HepG2 (cell line): ENCODE results near the gene ACSF3. TPM values are rescaled to one million over a fixed set of nuclear protein-coding genes. Genes with fewer than 3 reads are reported as not detected.

Source experiments
- DDIT3 ChIP-seq: sonication (generic); formaldehyde crosslinking; IDR thresholded peaks from 2 replicates; pipeline ENCODE4 v1.4.0; 2020; ENCODE audit warnings: mild to moderate bottlenecking, missing genetic modification reagents
- ETV6 ChIP-seq: sonication (generic); formaldehyde crosslinking; conservative IDR thresholded peaks from 2 replicates; pipeline ENCODE4 v1.4.0; 2020; ENCODE audit warnings: missing genetic modification reagents
- HOXA3 ChIP-seq: sonication (generic); formaldehyde crosslinking; IDR thresholded peaks from 2 replicates; pipeline ENCODE4 v1.5.0; 2020; ENCODE audit warnings: missing genetic modification reagents
- HOXA9 ChIP-seq: sonication (generic); formaldehyde crosslinking; IDR thresholded peaks from 2 replicates; pipeline ENCODE4 v1.8.1; 2022; ENCODE audit warnings: missing genetic modification reagents, mild to moderate bottlenecking, moderate library complexity, borderline replicate concordance
- KDM4B ChIP-seq: sonication (generic); formaldehyde crosslinking; IDR thresholded peaks from 2 replicates; pipeline ENCODE4 v1.4.0; 2020; ENCODE audit warnings: missing genetic modification reagents
- KLF6 ChIP-seq: IDR thresholded peaks from 2 replicates; pipeline ENCODE4 v1.8.0; 2016; ENCODE audit warnings: missing biosample characterization, missing genetic modification reagents
- MTA1 ChIP-seq: sonication (generic); formaldehyde crosslinking; IDR thresholded peaks from 2 replicates; pipeline ENCODE4 v1.4.0; 2020; ENCODE audit warnings: missing genetic modification reagents, mild to moderate bottlenecking, borderline replicate concordance
- NR2C2 ChIP-seq: sonication (generic); formaldehyde crosslinking; IDR thresholded peaks from 2 replicates; pipeline ENCODE4 v1.4.0; 2020; ENCODE audit warnings: missing genetic modification reagents, mild to moderate bottlenecking, moderate library complexity, borderline replicate concordance
- PAX8 ChIP-seq: sonication (generic); formaldehyde crosslinking; IDR thresholded peaks from 2 replicates; pipeline ENCODE4 v1.8.0; 2022; ENCODE audit warnings: mild to moderate bottlenecking, missing genetic modification reagents, borderline replicate concordance
- PTBP1 ChIP-seq: fragments of 200-400 bp; formaldehyde crosslinking; IDR thresholded peaks from 2 replicates; pipeline ENCODE4 v1.6.1; 2018; ENCODE audit warnings: low read length, low read depth; ENCODE audit not compliant: poor library complexity, severe bottlenecking
- SALL2 ChIP-seq: sonication (generic); formaldehyde crosslinking; IDR thresholded peaks from 2 replicates; pipeline ENCODE4 v1.8.1; 2023; ENCODE audit warnings: mild to moderate bottlenecking, missing genetic modification reagents, inconsistent platforms
- ZBTB4 ChIP-seq: sonication (generic); formaldehyde crosslinking; IDR thresholded peaks from 2 replicates; pipeline ENCODE4 v1.4.0; 2020; ENCODE audit warnings: missing genetic modification reagents, mild to moderate bottlenecking, borderline replicate concordance
- ZFP91 ChIP-seq: sonication (generic); formaldehyde crosslinking; IDR thresholded peaks from 2 replicates; pipeline ENCODE4 v1.9.0; 2022; ENCODE audit warnings: missing genetic modification reagents, mild to moderate bottlenecking, borderline replicate concordance
- ZNF205 ChIP-seq: IDR thresholded peaks from 2 replicates; pipeline ENCODE4 v1.6.1; 2018; ENCODE audit warnings: missing biosample characterization, missing genetic modification reagents
- ZNF550 ChIP-seq: sonication (generic); formaldehyde crosslinking; IDR thresholded peaks from 2 replicates; pipeline ENCODE4 v1.4.0; 2020; ENCODE audit warnings: mild to moderate bottlenecking, missing genetic modification reagents, borderline replicate concordance
- ZNF580 ChIP-seq: IDR thresholded peaks from 2 replicates; pipeline ENCODE4 v1.6.1; 2016; ENCODE audit warnings: low read depth, borderline replicate concordance
- ZNF672 ChIP-seq: sonication (generic); formaldehyde crosslinking; IDR thresholded peaks from 2 replicates; pipeline ENCODE4 v1.8.1; 2022; ENCODE audit warnings: missing genetic modification reagents
- ZNF773 ChIP-seq: sonication (generic); formaldehyde crosslinking; IDR thresholded peaks from 2 replicates; pipeline ENCODE4 v1.4.0; 2020; ENCODE audit warnings: missing genetic modification reagents, borderline replicate concordance
- polyA plus RNA-seq, 8 experiments: library from polyadenylated mRNA; depleted of rRNA in 3 of 8; stranded (reverse) in 7 of 8; unstranded in 1 of 8; fragments of >200 nt; fragmentation: Illumina TruSeq in 4 of 8; extraction: Trizol in 4 of 8; gene quantifications; 2 replicates each; pipeline versions ENCODE4 v1.2.1 to v1.2.3, GENCODE V29; 2011 to 2016; ENCODE audit warnings: low read depth in 4 of 8, missing spikeins in 1 of 8, mixed read lengths in 1 of 8; ENCODE audit not compliant: insufficient read depth in 1 of 8
- total RNA-seq, 5 experiments: library from RNA; depleted of rRNA; stranded (reverse); fragments of >200 nt; fragmentation: Illumina TruSeq; extraction: Trizol; gene quantifications; 2 replicates each; pipeline ENCODE4 v1.2.3, GENCODE V29; 2016; ENCODE audit warnings: low read depth in 1 of 5
- TF ChIP-seq, protein P1 (sequence below): sonication (generic); formaldehyde crosslinking; IDR thresholded peaks from 2 replicates; pipeline ENCODE4 v1.4.0; 2020; ENCODE audit warnings: missing genetic modification reagents
- TF ChIP-seq, protein P2 (sequence below), 2 experiments: sonication (generic) in 1 of 2; formaldehyde crosslinking in 1 of 2; IDR thresholded peaks; 2 replicates each; pipeline versions ENCODE4 v1.5.1 to v1.6.1; 2011 to 2020; ENCODE audit warnings: borderline replicate concordance in 1 of 2, low read depth in 1 of 2, low read length in 1 of 2, mild to moderate bottlenecking in 1 of 2, missing genetic modification reagents in 1 of 2, moderate library complexity in 1 of 2

The ACSF3 gene
- total and polyA plus RNA-seq, 2 of the 13 experiments (the other 11 are each of a cell fraction or from before 2014, with no cell fraction given): 14.9 to 30.6 TPM

GRCh38 chr16:89200850-89201411, 107.3 kb downstream of the ACSF3 start (continued):
- TF ChIP-seq ZBTB4 (CRISPR knock-in tag): no peak
- TF ChIP-seq KLF6: no peak
- no peak for TF ChIP-seq ZNF580 (CRISPR knock-in tag)
- TF ChIP-seq ETV6: 0 out of 2 replicates have a peak, but pooled peaks have one; percentile 28
- TF ChIP-seq ZNF773 (CRISPR knock-in tag): no peak; the same call in 1 of the 2 replicates
- no peak for TF ChIP-seq ZFP91
- TF ChIP-seq PAX8 (CRISPR knock-in tag): no peak
- TF ChIP-seq HOXA3 (CRISPR knock-in tag): no peak
- no peak for TF ChIP-seq ZNF672 (CRISPR knock-in tag)
- TF ChIP-seq, protein P1, sequence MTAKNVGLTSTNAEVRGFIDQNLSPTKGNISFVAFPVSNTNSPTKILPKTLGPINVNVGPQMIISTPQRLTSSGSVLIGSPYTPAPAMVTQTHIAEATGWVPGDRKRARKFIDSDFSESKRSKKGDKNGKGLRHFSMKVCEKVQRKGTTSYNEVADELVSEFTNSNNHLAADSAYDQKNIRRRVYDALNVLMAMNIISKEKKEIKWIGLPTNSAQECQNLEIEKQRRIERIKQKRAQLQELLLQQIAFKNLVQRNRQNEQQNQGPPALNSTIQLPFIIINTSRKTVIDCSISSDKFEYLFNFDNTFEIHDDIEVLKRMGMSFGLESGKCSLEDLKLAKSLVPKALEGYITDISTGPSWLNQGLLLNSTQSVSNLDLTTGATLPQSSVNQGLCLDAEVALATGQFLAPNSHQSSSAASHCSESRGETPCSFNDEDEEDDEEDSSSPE (CRISPR knock-in tag): no peak
- no peak for TF ChIP-seq KDM4B
- TF ChIP-seq, protein P2, sequence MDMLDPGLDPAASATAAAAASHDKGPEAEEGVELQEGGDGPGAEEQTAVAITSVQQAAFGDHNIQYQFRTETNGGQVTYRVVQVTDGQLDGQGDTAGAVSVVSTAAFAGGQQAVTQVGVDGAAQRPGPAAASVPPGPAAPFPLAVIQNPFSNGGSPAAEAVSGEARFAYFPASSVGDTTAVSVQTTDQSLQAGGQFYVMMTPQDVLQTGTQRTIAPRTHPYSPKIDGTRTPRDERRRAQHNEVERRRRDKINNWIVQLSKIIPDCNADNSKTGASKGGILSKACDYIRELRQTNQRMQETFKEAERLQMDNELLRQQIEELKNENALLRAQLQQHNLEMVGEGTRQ (IDR thresholded peaks at IDR 0.05; ENCODE audit: low read depth, low read length): no peak
- TF ChIP-seq, protein P2 (CRISPR knock-in tag; IDR thresholded peaks at IDR 0.05; ENCODE audit: borderline replicate concordance): no peak
- no peak for TF ChIP-seq PTBP1
- no peak for TF ChIP-seq ZNF550 (CRISPR knock-in tag)
- TF ChIP-seq NR2C2 (CRISPR knock-in tag): no peak
- TF ChIP-seq SALL2: peak; percentile 24; the same call in 1 of the 2 replicates
- 0 out of 2 replicates have a peak, but pooled peaks have one; percentile 12 for TF ChIP-seq ZNF205 (CRISPR knock-in tag)
- no peak for TF ChIP-seq MTA1 (CRISPR knock-in tag)
- no peak for TF ChIP-seq HOXA9 (CRISPR knock-in tag)
- TF ChIP-seq DDIT3 (CRISPR knock-in tag): no peak
